DOHH2 (cell line): ENCODE measurements around the gene OLFML3.

Experiments
- H3F3A ChIP-seq: fragments of 200-600 bp; sonication (generic), shearing (Covaris generic); 2 replicates; pipeline ENCODE4 v1.6.0; 2016; ENCODE audit warnings: antibody characterized with exemption, mild to moderate bottlenecking; ENCODE audit not compliant: control insufficient read depth, insufficient read depth
- H3K27ac ChIP-seq: fragments of 200-600 bp; sonication (generic); 2 replicates; pipeline ENCODE4 v1.5.1; 2014; ENCODE audit warnings: low read depth, mild to moderate bottlenecking, low read length, moderate library complexity
- H3K27me3 ChIP-seq: fragments of 200-600 bp; sonication (generic); 2 replicates; pipeline ENCODE4 v1.6.1; 2014; ENCODE audit warnings: mild to moderate bottlenecking, low read length, mixed read lengths; ENCODE audit not compliant: control insufficient read depth
- H3K36me3 ChIP-seq: fragments of 200-600 bp; sonication (generic); 2 replicates; pipeline ENCODE4 v1.6.1; 2014; ENCODE audit warnings: mild to moderate bottlenecking, low read length, moderate library complexity, mixed read lengths; ENCODE audit not compliant: control insufficient read depth
- H3K4me1 ChIP-seq: fragments of 200-600 bp; sonication (generic); 2 replicates; pipeline ENCODE4 v1.6.1; 2014; ENCODE audit warnings: mild to moderate bottlenecking, low read length, mixed read lengths; ENCODE audit not compliant: control insufficient read depth
- H3K4me2 ChIP-seq: fragments of 200-600 bp; sonication (generic); 2 replicates; pipeline ENCODE4 v1.6.0; 2014; ENCODE audit warnings: mild to moderate bottlenecking, low read length, moderate library complexity
- H3K4me3 ChIP-seq: fragments of 200-600 bp; sonication (generic); 2 replicates; pipeline ENCODE4 v1.5.1; 2014; ENCODE audit warnings: mild to moderate bottlenecking, low read length, mixed read lengths
- H3K79me2 ChIP-seq: fragments of 200-600 bp; sonication (generic); 2 replicates; pipeline ENCODE4 v1.6.1; 2014; ENCODE audit warnings: mild to moderate bottlenecking, low read length, mixed read lengths; ENCODE audit not compliant: control insufficient read depth
- H3K9me2 ChIP-seq: fragments of 200-600 bp; sonication (generic); replicated peaks from 2 replicates; pipeline ENCODE4 v1.6.1; 2014; ENCODE audit warnings: mild to moderate bottlenecking, low read length, mixed read lengths; ENCODE audit not compliant: control insufficient read depth
- H3K9me3 ChIP-seq: fragments of 200-600 bp; sonication (generic); 2 replicates; pipeline ENCODE4 v1.6.1; 2014; ENCODE audit warnings: antibody characterized with exemption, low read length, mixed read lengths; ENCODE audit not compliant: control insufficient read depth, insufficient read depth
- H4K20me1 ChIP-seq: fragments of 200-600 bp; sonication (generic); 2 replicates; pipeline ENCODE4 v1.6.0; 2014; ENCODE audit warnings: low read depth, mild to moderate bottlenecking, antibody characterized with exemption, low read length, moderate library complexity; ENCODE audit not compliant: control insufficient read depth, insufficient read depth
- CTCF ChIP-seq: fragments of 200-600 bp; sonication (generic); IDR thresholded peaks from one replicate; pipeline ENCODE4 v1.5.1; 2014; ENCODE audit warnings: antibody characterized with exemption, mild to moderate bottlenecking, low read depth, low read length; ENCODE audit not compliant: poor library complexity, severe bottlenecking
- EZH2phosphoT487 ChIP-seq: fragments of 200-600 bp; sonication (generic); IDR thresholded peaks from 2 replicates; pipeline ENCODE4 v1.6.1; 2017; ENCODE audit warnings: borderline replicate concordance, mild to moderate bottlenecking, antibody characterized with exemption, low read length, moderate library complexity, mixed read lengths

The OLFML3 gene

GRCh38 chr1:113982949-113983348, 3.7 kb downstream of the OLFML3 start:
- H4K20me1 ChIP-seq: no peaks in the 10 kb centered on the region
- H3K36me3 ChIP-seq: no peaks in the 10 kb centered on the region

GRCh38 chr1:113983391-113983790, 4.1 kb downstream of the OLFML3 start:
- Histone ChIP-seq H3K4me3 (no peak overlapping the region), H3K9me3 (no peaks in the 10 kb centered on the region), H3K9me2 (no peaks in the 10 kb centered on the region), H3K4me2 (no peak overlapping the region), H3K27me3 (no peaks in the 10 kb centered on the region), H3K27ac (no peak overlapping the region), H3K36me3 (no peaks in the 10 kb centered on the region), H3K79me2 (no peaks in the 10 kb centered on the region), H3F3A (no peaks in the 10 kb centered on the region), H3K4me1 (no peaks in the 10 kb centered on the region), H4K20me1 (no peaks in the 10 kb centered on the region)
- TF ChIP-seq CTCF: no peak
- TF ChIP-seq EZH2phosphoT487: no peak

More at GRCh38 chr1:113982949-113983348, 3.7 kb downstream of the OLFML3 start:
- H3K4me1 ChIP-seq: no peaks in the 10 kb centered on the region
- H3K4me2 ChIP-seq: no peak overlapping the region
- H3K79me2 ChIP-seq: no peaks in the 10 kb centered on the region
- H3K27me3 ChIP-seq: no peaks in the 10 kb centered on the region
- no peak for TF ChIP-seq CTCF
- no peak for TF ChIP-seq EZH2phosphoT487
- H3K9me2 ChIP-seq: no peaks in the 10 kb centered on the region
- H3K9me3 ChIP-seq: no peaks in the 10 kb centered on the region
- no peak overlapping the region for H3K4me3 ChIP-seq
- no peaks in the 10 kb centered on the region for H3F3A ChIP-seq
- no peak overlapping the region for H3K27ac ChIP-seq

- no peaks in the 10 kb centered on the region for H3K9me3 ChIP-seq
- H3K36me3 ChIP-seq: no peaks in the 10 kb centered on the region
- TF ChIP-seq CTCF: no peak
- TF ChIP-seq EZH2phosphoT487: no peak
- no peaks in the 10 kb centered on the region for H3K4me1 ChIP-seq
- H3K4me2 ChIP-seq: no peak overlapping the region
- H3K9me2 ChIP-seq: no peaks in the 10 kb centered on the region
- H3K27me3 ChIP-seq: no peaks in the 10 kb centered on the region
- H3K4me3 ChIP-seq: no peak overlapping the region
- no peaks in the 10 kb centered on the region for H3K79me2 ChIP-seq
- no peaks in the 10 kb centered on the region for H4K20me1 ChIP-seq
- H3F3A ChIP-seq: no peaks in the 10 kb centered on the region
- no peak overlapping the region for H3K27ac ChIP-seq
Measured at GRCh38 chr1:113983826-113984225, 4.6 kb downstream of the OLFML3 start.

GRCh38 chr1:113984710-113985109, 5.4 kb downstream of the OLFML3 start:
- Histone ChIP-seq H3K4me3 (no peak overlapping the region), H3K4me1 (no peaks in the 10 kb centered on the region), H3F3A (no peaks in the 10 kb centered on the region), H3K4me2 (no peak overlapping the region), H3K27me3 (no peaks in the 10 kb centered on the region), H4K20me1 (no peaks in the 10 kb centered on the region), H3K9me3 (no peaks in the 10 kb centered on the region), H3K36me3 (no peaks in the 10 kb centered on the region), H3K79me2 (no peaks in the 10 kb centered on the region), H3K27ac (no peak overlapping the region), H3K9me2 (no peaks in the 10 kb centered on the region)
- no peak for TF ChIP-seq EZH2phosphoT487
- TF ChIP-seq CTCF: no peak
